GM19035 (cell line): ENCODE results near the gene AP1S1.
"Not testable (repeated sequence)": the region's sequence is repeated elsewhere in the genome, so short reads cannot be mapped to it uniquely, and the experiment has no call there.

Source experiments
- ATAC-seq: cut with Tn5 transposase; IDR thresholded peaks from one replicate; pipeline ENCODE4 v1.9.1; 2021; ENCODE audit not compliant: unreplicated experiment

AP1S1 gene

GRCh38 chr7:101199522-101199921 lies 45.2 kb downstream of the AP1S1 start:
- not testable (repeated sequence) for ATAC-seq

GRCh38 chr7:101200504-101200861 lies 46.2 kb downstream of the AP1S1 start:
- ATAC-seq: no peak

DNA sequence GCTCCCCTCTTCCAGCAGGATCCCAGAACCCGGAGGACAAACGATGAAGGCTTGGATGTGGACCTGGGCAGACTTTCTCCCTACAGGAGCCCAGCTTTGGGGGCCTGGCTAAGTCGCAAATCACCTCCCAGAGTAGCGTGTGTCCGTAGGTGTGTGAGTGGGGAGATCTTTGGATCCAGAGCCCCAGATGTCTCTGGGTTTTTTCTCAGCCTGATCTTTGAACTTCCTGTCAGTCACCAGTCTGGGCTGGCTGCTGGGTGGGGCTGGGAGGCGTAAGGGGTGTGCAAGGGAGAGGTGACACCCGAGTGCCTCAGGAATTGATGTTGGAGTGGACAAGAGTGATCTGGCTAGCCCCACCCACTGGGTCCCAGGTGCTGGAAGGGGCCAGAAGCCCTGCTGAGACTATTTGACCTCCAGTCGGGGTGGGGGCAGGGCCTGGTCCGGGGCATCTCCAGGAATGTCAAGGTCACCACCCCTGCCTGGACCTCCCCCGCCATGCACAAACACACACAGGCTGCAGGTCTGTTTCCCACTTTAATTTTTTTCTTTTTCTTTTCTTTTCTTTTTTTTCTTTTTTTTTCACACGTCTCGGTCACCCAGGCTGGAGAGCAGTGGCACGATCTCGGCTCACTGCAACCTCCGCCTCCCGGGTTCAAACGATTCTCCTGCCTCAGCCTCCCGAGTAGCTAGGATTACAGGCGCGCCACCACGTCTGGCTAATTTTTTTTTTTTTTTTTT lies 46.8 kb downstream of the AP1S1 start, which contains the start of gene MOGAT3:
TSS of gene MOGAT3 (minus strand) at position 175 of the 738 bp plus-strand sequence. CDS start 182 bp downstream, outside the sequence.
- ATAC-seq: no peak

GRCh38 chr7:101201695-101202602 lies 47.7 kb downstream of the AP1S1 start:
- no peak for ATAC-seq

- no peak for ATAC-seq
Observed at GRCh38 chr7:101202603-101202918, 48.3 kb downstream of the AP1S1 start.

DNA sequence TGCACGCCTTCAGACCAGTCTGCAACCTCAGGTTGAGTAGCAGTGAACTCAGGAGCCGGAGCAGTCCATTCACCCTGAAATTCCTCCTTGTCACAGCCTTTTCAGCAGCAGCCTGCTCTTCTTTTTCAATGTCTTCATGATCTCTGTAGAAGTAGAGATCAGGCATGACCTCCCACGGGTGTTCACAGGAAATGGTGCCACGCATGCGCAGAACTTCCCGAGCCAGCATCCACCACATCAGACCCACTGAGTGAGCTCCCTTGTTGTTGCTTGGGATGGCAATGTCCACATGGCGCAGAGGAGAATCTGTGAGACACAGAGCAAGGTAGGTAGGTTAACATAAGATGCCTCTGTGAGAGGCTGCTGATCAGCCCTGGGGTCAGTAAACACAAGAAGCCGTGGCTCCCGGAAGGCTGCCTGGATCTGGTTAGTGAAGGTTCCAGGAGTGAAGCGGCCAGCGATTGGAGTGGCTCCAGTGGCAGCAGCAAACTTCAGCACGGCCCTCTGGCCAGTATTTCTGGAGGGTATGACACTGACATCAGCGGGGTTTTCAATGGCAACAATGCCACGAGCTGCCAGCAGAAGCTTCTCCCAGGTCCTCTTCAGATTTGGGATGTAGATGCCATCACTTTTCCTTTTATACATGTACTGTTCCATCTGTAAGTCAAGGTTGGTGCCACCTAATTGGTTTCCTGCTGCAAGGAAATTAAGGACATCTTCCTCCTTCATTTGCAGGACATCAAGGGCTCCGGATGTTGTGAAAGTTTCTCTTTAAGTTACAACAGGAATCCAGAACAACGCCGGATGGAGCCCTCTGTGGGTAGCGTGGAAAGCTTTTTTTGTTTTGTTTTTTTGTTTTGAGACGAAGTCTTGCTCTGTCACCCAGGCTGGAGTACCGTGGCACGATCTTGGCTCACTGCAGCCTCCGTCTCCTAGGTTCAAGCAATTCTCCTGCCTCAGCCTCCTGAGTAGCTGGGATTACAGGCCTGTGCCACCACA lies 49.8 kb downstream of the AP1S1 start:
- not testable (repeated sequence) for ATAC-seq

GRCh38 chr7:101205901-101206664 lies 51.8 kb downstream of the AP1S1 start:
- ATAC-seq: no peak

DNA sequence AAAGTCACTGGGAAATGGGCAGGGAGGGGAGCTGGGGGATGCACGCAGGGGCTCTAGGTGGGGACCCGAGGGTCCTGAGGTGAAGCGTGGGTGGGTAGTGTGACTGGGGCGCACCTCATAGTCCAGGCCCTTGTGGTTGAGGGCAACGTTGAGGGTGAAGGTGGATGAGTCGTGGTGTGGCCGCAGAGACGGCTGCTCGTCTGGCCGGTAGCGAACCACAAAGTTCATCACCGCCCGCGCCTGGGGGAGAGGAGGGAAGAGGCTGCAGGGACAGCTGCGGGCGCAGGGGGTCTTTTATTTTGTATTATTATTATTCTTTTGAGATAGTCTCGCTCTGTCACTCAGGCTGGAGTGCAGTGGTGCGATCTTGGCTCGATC lies 52.4 kb downstream of the AP1S1 start:
- ATAC-seq: no peak

DNA sequence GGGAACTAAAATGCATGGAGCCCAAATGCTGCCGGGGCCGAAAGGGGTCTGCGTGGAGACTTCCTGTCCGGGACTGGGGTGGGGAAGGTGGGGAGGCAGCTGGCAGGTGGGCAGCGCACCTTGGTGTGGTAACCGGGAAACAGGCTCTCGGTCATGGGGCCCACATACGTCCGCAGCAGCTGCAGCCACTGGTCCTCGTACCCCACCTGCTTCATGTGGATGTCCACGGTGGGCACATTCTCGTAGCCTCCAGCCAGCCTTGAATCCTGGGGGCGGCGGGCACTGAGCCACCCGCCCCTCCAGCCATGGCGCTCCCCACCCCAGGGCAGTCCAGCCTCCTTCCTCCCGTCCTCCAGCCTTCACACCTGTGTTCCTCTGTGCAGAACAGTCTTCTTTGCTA lies 53.2 kb downstream of the AP1S1 start:
- no peak for ATAC-seq

- no peak for ATAC-seq
Observed at GRCh38 chr7:101208794-101209193, 54.5 kb downstream of the AP1S1 start.

- ATAC-seq: no peak
Observed at GRCh38 chr7:101210143-101210542, 55.9 kb downstream of the AP1S1 start.
